Right forelimb (tissue), 1 donor: ENCODE data around the gene ZNRF2.
"Not testable (repeated sequence)": the region's sequence is repeated elsewhere in the genome, so short reads cannot be mapped to it uniquely, and the experiment has no call there.

Experiments
- DNase-seq: peaks from one replicate; pipeline ENCODE4 v3.0.0-alpha.2; 2018

ZNRF2 gene

GRCh38 chr7:30292416-30293038, 8.1 kb downstream of the ZNRF2 start:
- not testable (repeated sequence) for DNase-seq

- DNase-seq, result not testable (repeated sequence)
Measured at GRCh38 chr7:30296304-30296703, 11.9 kb downstream of the ZNRF2 start.

GRCh38 chr7:30297499-30297898, 13.1 kb downstream of the ZNRF2 start:
- not testable (repeated sequence) for DNase-seq

GRCh38 chr7:30298409-30298808, 14.0 kb downstream of the ZNRF2 start:
- not testable (repeated sequence) for DNase-seq

GRCh38 chr7:30301751-30302150, 17.4 kb downstream of the ZNRF2 start:
- DNase-seq, result no peak

- no peak for DNase-seq
Measured at GRCh38 chr7:30302656-30303311, 18.4 kb downstream of the ZNRF2 start.

GRCh38 chr7:30303312-30304039, 19.1 kb downstream of the ZNRF2 start:
- DNase-seq, result no peak

GRCh38 chr7:30304177-30304884, 19.9 kb downstream of the ZNRF2 start:
- no peak for DNase-seq

- no peak for DNase-seq
Measured at GRCh38 chr7:30306976-30307375, 22.6 kb downstream of the ZNRF2 start.

- no peak for DNase-seq
Measured at GRCh38 chr7:30308389-30308788, 24.0 kb downstream of the ZNRF2 start.

GRCh38 chr7:30309302-30309701, 24.9 kb downstream of the ZNRF2 start:
- no peak for DNase-seq

GRCh38 chr7:30309842-30310435, 25.5 kb downstream of the ZNRF2 start:
- DNase-seq, result no peak

GRCh38 chr7:30310674-30311362, 26.4 kb downstream of the ZNRF2 start:
- DNase-seq, result no peak

- no peak for DNase-seq
Measured at GRCh38 chr7:30312178-30312577, 27.8 kb downstream of the ZNRF2 start.

- no peak for DNase-seq
Measured at GRCh38 chr7:30313348-30313747, 29.0 kb downstream of the ZNRF2 start.

GRCh38 chr7:30313793-30314192, 29.4 kb downstream of the ZNRF2 start:
- no peak for DNase-seq

GRCh38 chr7:30315589-30315988, 31.2 kb downstream of the ZNRF2 start:
- no peak for DNase-seq

GRCh38 chr7:30320392-30320791, 36.0 kb downstream of the ZNRF2 start:
- DNase-seq, result no peak

- no peak for DNase-seq
Measured at GRCh38 chr7:30321089-30321881, 36.9 kb downstream of the ZNRF2 start.

- no peak for DNase-seq
Measured at GRCh38 chr7:30321882-30322192, 37.4 kb downstream of the ZNRF2 start.

- no peak for DNase-seq
Measured at GRCh38 chr7:30322271-30323005, 38.0 kb downstream of the ZNRF2 start.
